IMR-90 (cell line): Measurements from ENCODE around the gene MLLT10. TPM values are rescaled to one million over a fixed set of nuclear protein-coding genes. Genes with fewer than 3 reads are reported as not detected.

Experiments
- ATAC-seq: fragments of 200-7000 bp; cut with Tn5 transposase; 2 replicates; pipeline ENCODE4 v1.9.1; 2020; ENCODE audit warnings: low read depth, mild to moderate bottlenecking, moderate library complexity
- BruUV-seq: library from RNA; stranded (reverse); fragments of 400-500 nt; replicated peaks from 2 replicates; lab custom pipeline; 2021; lab: Mats Ljungman, UMichigan
- CTCF ChIA-PET: fragments of 300-600 bp; formaldehyde crosslinking; extraction: SDS; loops from one replicate; lab custom pipeline; 2021; ENCODE audit warnings: antibody characterized with exemption; lab: Yijun Ruan, JAX
- POLR2A ChIA-PET: fragments of 300-600 bp; sonication (Branson Sonifier 250); formaldehyde crosslinking; loops from one replicate; lab custom pipeline; 2022; ENCODE audit warnings: antibody characterized with exemption; ENCODE audit not compliant: unreplicated experiment; lab: Charles Lee
- DNase-seq: peaks from one replicate; pipeline ENCODE4 v3.0.0; 2013
- H2AFZ ChIP-seq: replicated peaks from 2 replicates; pipeline ENCODE3; 2013; ENCODE audit warnings: low read length, mild to moderate bottlenecking; ENCODE audit not compliant: poor library complexity
- H2AK5ac ChIP-seq: 2 replicates; pipeline ENCODE4 v1.6.1; 2013; ENCODE audit warnings: low read depth, low read length, inconsistent platforms
- H2AK9ac ChIP-seq: replicated peaks from 2 replicates; pipeline ENCODE3; 2013; ENCODE audit warnings: mild to moderate bottlenecking, low read depth, low read length, moderate library complexity; ENCODE audit not compliant: poor library complexity
- H2BK120ac ChIP-seq: 2 replicates; pipeline ENCODE4 v1.6.1; 2013; ENCODE audit warnings: low read depth, low read length, inconsistent platforms
- H2BK15ac ChIP-seq: 3 replicates; pipeline ENCODE4 v1.6.1; 2013; ENCODE audit warnings: low read depth, low read length, inconsistent platforms
- H2BK20ac ChIP-seq: 2 replicates; pipeline ENCODE4 v1.6.1; 2013; ENCODE audit warnings: low read depth, mild to moderate bottlenecking, inconsistent platforms, low read length, moderate library complexity
- H2BK5ac ChIP-seq: 2 replicates; pipeline ENCODE4 v1.6.1; 2013; ENCODE audit warnings: mild to moderate bottlenecking, low read depth, low read length, inconsistent platforms; ENCODE audit not compliant: poor library complexity, severe bottlenecking
- H3K14ac ChIP-seq: replicated peaks from 2 replicates; pipeline ENCODE4 v1.6.1; 2013; ENCODE audit warnings: low read depth, low read length, inconsistent platforms
- H3K18ac ChIP-seq: 2 replicates; pipeline ENCODE4 v1.6.1; 2013; ENCODE audit warnings: low read depth, low read length, control low read depth
- H3K23ac ChIP-seq: 2 replicates; pipeline ENCODE4 v1.6.1; 2013; ENCODE audit warnings: low read depth, low read length, inconsistent platforms
- H3K27ac ChIP-seq: 2 replicates; pipeline ENCODE4 v1.5.1; 2013; ENCODE audit warnings: mild to moderate bottlenecking, control low read depth, low read length; ENCODE audit not compliant: insufficient read depth
- H3K27me3 ChIP-seq: 2 replicates; pipeline ENCODE4 v1.6.1; 2013; ENCODE audit warnings: low read length; ENCODE audit not compliant: control insufficient read depth, insufficient read depth
- H3K36me3 ChIP-seq: 2 replicates; pipeline ENCODE4 v1.6.1; 2013; ENCODE audit warnings: low read length, mixed read lengths; ENCODE audit not compliant: control insufficient read depth, insufficient read depth
- H3K4ac ChIP-seq: 2 replicates; pipeline ENCODE4 v1.6.1; 2013; ENCODE audit warnings: low read depth, low read length, inconsistent platforms
- H3K4me1 ChIP-seq: 2 replicates; pipeline ENCODE4 v1.6.1; 2013; ENCODE audit warnings: low read length, mixed read lengths; ENCODE audit not compliant: control insufficient read depth, insufficient read depth
- H3K4me2 ChIP-seq: 2 replicates; pipeline ENCODE4 v1.6.1; 2013; ENCODE audit warnings: low read depth, mild to moderate bottlenecking, control low read depth, low read length, moderate library complexity
- H3K4me3 ChIP-seq: 2 replicates; pipeline ENCODE4 v1.5.1; 2013; ENCODE audit warnings: low read depth, mild to moderate bottlenecking, control low read depth, low read length, moderate library complexity; ENCODE audit not compliant: insufficient read depth
- H3K56ac ChIP-seq: 2 replicates; pipeline ENCODE4 v1.6.1; 2013; ENCODE audit warnings: low read length, inconsistent platforms; ENCODE audit not compliant: insufficient read depth; ENCODE audit errors: extremely low read depth
- H3K79me1 ChIP-seq, 2 experiments: 2 replicates each; pipeline ENCODE4 v1.6.1; 2013; ENCODE audit warnings: low read length in 2 of 2, inconsistent platforms in 1 of 2, low read depth in 1 of 2
- H3K9ac ChIP-seq: 2 replicates; pipeline ENCODE4 v1.6.1; 2013; ENCODE audit warnings: low read depth, low read length, control low read depth
- H3K9me1 ChIP-seq: 2 replicates; pipeline ENCODE4 v1.6.1; 2013; ENCODE audit warnings: low read length, inconsistent platforms; ENCODE audit not compliant: insufficient read depth
- H3K9me3 ChIP-seq: 2 replicates; pipeline ENCODE4 v1.6.1; 2013; ENCODE audit warnings: low read length; ENCODE audit not compliant: control insufficient read depth, insufficient read depth
- H4K20me1 ChIP-seq: 2 replicates; pipeline ENCODE4 v1.6.1; 2013; ENCODE audit warnings: low read length, inconsistent platforms; ENCODE audit not compliant: insufficient read depth
- H4K5ac ChIP-seq: 2 replicates; pipeline ENCODE4 v1.6.1; 2013; ENCODE audit warnings: mild to moderate bottlenecking, low read depth, low read length, control low read depth
- H4K8ac ChIP-seq, 2 experiments: 2 replicates each; pipeline ENCODE4 v1.6.1; 2013; ENCODE audit warnings: low read depth in 2 of 2, low read length in 2 of 2, control low read depth in 1 of 2, inconsistent platforms in 1 of 2
- H4K91ac ChIP-seq: 2 replicates; pipeline ENCODE4 v1.6.1; 2013; ENCODE audit warnings: low read depth, low read length, inconsistent platforms; ENCODE audit not compliant: insufficient read depth
- BHLHE40 ChIP-seq: fragments of 150-350 bp; IDR thresholded peaks from 2 replicates; pipeline ENCODE4 v1.6.1; 2016; ENCODE audit warnings: mild to moderate bottlenecking, low read depth, low read length
- FOS ChIP-seq: fragments of 150-350 bp; IDR thresholded peaks from 2 replicates; pipeline ENCODE4 v1.6.1; 2016; ENCODE audit warnings: low read depth, low read length
- POLR2A ChIP-seq: IDR thresholded peaks from 2 replicates; pipeline ENCODE4 v1.6.1; 2012; ENCODE audit warnings: mild to moderate bottlenecking, low read depth, low read length
- WGBS, 2 experiments: methylation state at CpG; one replicate each; pipeline versions ENCODE4 v1.1.5 to v1.1.7; 2013; ENCODE audit warnings: missing lambda C conversion rate in 2 of 2; ENCODE audit not compliant: insufficient read length in 1 of 2; ENCODE audit errors: extremely low coverage in 2 of 2; 5-methylcytosine and 5-hydroxymethylcytosine counted together
- dilution Hi-C: fragments of 300-500 bp; cut with HindIII; formaldehyde crosslinking; loops from one replicate; pipeline ENCODE4 v1.14.3; 2018; ENCODE audit warnings: low sequenced_read_pairs; ENCODE audit not compliant: unreplicated experiment
- in situ Hi-C: fragments of 300-500 bp; cut with MboI; formaldehyde crosslinking; loops from 3 replicates; pipeline ENCODE4 v1.14.3; 2019; ENCODE audit warnings: low sequenced_read_pairs, inconsistent platforms, mixed read lengths
- intact Hi-C: fragments of 100-400 bp; cut with micrococcal nuclease; formaldehyde crosslinking; loops from 2 replicates; pipeline ENCODE4 v1.10.0; 2022
- polyA plus RNA-seq, 3 experiments: library from polyadenylated mRNA; depleted of rRNA; stranded (reverse); fragments of >200 nt; gene quantifications; 2 replicates each; pipeline ENCODE4 v1.2.3, GENCODE V29; 2012; ENCODE audit warnings: low replicate concordance in 1 of 3
- total RNA-seq: library from RNA; depleted of rRNA; stranded (reverse); fragments of >200 nt; gene quantifications from 2 replicates; pipeline ENCODE4 v1.2.3, GENCODE V29; 2012

The MLLT10 gene
- total and polyA plus RNA-seq, 2 of the 4 experiments (the other 2 are of a cell fraction): 22.5 to 29.0 TPM

GRCh38 chr10:21498377-21498776, 35.7 kb upstream of the MLLT10 start:
- Histone ChIP-seq H3K4me3 (no peak overlapping the region), H4K8ac (no peak overlapping the region), H2BK15ac (no peak overlapping the region), H3K9ac (no peak overlapping the region), H3K4ac (no peak overlapping the region), H3K36me3 (no peaks in the 10 kb centered on the region), H2BK5ac (no peak overlapping the region), H4K5ac (no peak overlapping the region), H3K9me3 (no peaks in the 10 kb centered on the region), H3K14ac (no peak overlapping the region), H3K4me2 (no peak overlapping the region), H2AFZ (no peak overlapping the region), H2BK120ac (no peak overlapping the region), H3K18ac (no peak overlapping the region), H4K91ac (no peak overlapping the region), H4K20me1 (no peaks in the 10 kb centered on the region), H2AK5ac (no peak overlapping the region), H2BK20ac (no peak overlapping the region), H3K79me1 (no peaks in the 10 kb centered on the region), H3K27me3 (peaks cover 5% of the 10 kb centered on the region), H3K56ac (no peak overlapping the region), H3K4me1 (peaks cover 3% of the 10 kb centered on the region; the same call in 1 of the 2 replicates), H2AK9ac (no peak overlapping the region), H3K23ac (no peak overlapping the region), H3K9me1 (no peaks in the 10 kb centered on the region), H3K27ac (no peak overlapping the region)
- ChIA-PET CTCF (no interaction called here), POLR2A (no interaction called here)
- no CpG with 5 or more reads among the region's 2 CpGs for WGBS, 2 experiments
- TF ChIP-seq BHLHE40 (no peak), FOS (no peak), POLR2A (no peak)
- in situ Hi-C loops: loop anchor here (5.0 to 25.0 kb wide), 5 partner anchors 39 to 1489 kb away; no protein-coding TSS in a partner anchor
- intact Hi-C loops: loop anchor here (5.0 kb wide), 2 partner anchors 504 to 819 kb away; partner anchors contain the start of genes COMMD3 and DNAJC1
- no peak for DNase-seq
- dilution Hi-C loops: no loop called here
- ATAC-seq: no peak
- BruUV-seq: no TSS peak
